ENCODE measurements around the gene SLIT3. TPM values are rescaled to one million over a fixed set of nuclear protein-coding genes. Genes with fewer than 3 reads are reported as not detected.

SLIT3 gene
- total and polyA plus RNA-seq, 10 of the 15 experiments (the other 5 are each of a cell fraction or from before 2014, with no cell fraction given) = 0.05 TPM; not detected in 9

GRCh38 chr5:168858994-168859393, 441.9 kb downstream of the SLIT3 start:
- WGBS (ENCODE audit: insufficient coverage, insufficient replicate concordance, low lambda C conversion rate, missing lambda C conversion rate) = 6% methylated on average over 6 of the region's 6 CpGs
- no peak for FAIRE-seq
- H3K9ac ChIP-seq (ENCODE audit: control insufficient read depth, insufficient read depth, low read length) = no peak overlapping the region
- in situ Hi-C loops (cut with MboI) = no loop called here
- no peak overlapping the region for H3K27ac ChIP-seq (ENCODE audit: control insufficient read depth, insufficient read depth)
- H3K36me3 ChIP-seq (ENCODE audit: control insufficient read depth in 2 of 2, insufficient read depth in 2 of 2, low read length in 1 of 2) = no peaks in the 10 kb centered on the region
- no peak overlapping the region for H3K4me3 ChIP-seq
- H2AFZ ChIP-seq (ENCODE audit: control insufficient read depth, low read depth, low read length) = no peak overlapping the region
- no peaks in the 10 kb centered on the region for H3K4me1 ChIP-seq (ENCODE audit: control insufficient read depth, insufficient read depth, low read length)
- no peak for DNase-seq (ENCODE audit: low read depth, low spot score)
- no peaks in the 10 kb centered on the region for H3K79me2 ChIP-seq (ENCODE audit: control insufficient read depth, insufficient read depth, low read length)
- ChIA-PET CTCF (no interaction called here), SMC1A (ENCODE audit: uncharacterized antibody, unreplicated experiment) (no interaction called here), POLR2A (no interaction called here), RAD21 (ENCODE audit: unreplicated experiment) (no interaction called here)
- BruUV-seq (replicated peaks) = no TSS peak
- no peak overlapping the region for H3K4me2 ChIP-seq (ENCODE audit: control insufficient read depth, insufficient read depth)
- no peaks in the 10 kb centered on the region for H3K9me3 ChIP-seq (replicated peaks; ENCODE audit: control insufficient read depth, insufficient read depth, low read length)
- no peaks in the 10 kb centered on the region for H4K20me1 ChIP-seq (ENCODE audit: control insufficient read depth, insufficient read depth)
- ATAC-seq = no peak
- peaks cover 0 to 3% of the 10 kb centered on the region in 2 experiments; a peak in 1 of 4 replicates for H3K27me3 ChIP-seq (replicated peaks in 1 of 2; ENCODE audit: control insufficient read depth in 2 of 2, insufficient read depth in 2 of 2, low read length in 1 of 2)
- intact Hi-C loops (cut with micrococcal nuclease; ENCODE audit: unreplicated experiment) = no loop called here
- no peak for TF ChIP-seq NR2C2 (IDR thresholded peaks at IDR 0.05; ENCODE audit: borderline replicate concordance, control insufficient read depth, insufficient read length, low read depth)
- no peak for TF ChIP-seq CUX1 (IDR thresholded peaks at IDR 0.05; ENCODE audit: insufficient replicate concordance, low read depth, low read length)
- no peak for TF ChIP-seq SREBF1 (IDR thresholded peaks at IDR 0.05; ENCODE audit: low read length)
- TF ChIP-seq, protein P1, sequence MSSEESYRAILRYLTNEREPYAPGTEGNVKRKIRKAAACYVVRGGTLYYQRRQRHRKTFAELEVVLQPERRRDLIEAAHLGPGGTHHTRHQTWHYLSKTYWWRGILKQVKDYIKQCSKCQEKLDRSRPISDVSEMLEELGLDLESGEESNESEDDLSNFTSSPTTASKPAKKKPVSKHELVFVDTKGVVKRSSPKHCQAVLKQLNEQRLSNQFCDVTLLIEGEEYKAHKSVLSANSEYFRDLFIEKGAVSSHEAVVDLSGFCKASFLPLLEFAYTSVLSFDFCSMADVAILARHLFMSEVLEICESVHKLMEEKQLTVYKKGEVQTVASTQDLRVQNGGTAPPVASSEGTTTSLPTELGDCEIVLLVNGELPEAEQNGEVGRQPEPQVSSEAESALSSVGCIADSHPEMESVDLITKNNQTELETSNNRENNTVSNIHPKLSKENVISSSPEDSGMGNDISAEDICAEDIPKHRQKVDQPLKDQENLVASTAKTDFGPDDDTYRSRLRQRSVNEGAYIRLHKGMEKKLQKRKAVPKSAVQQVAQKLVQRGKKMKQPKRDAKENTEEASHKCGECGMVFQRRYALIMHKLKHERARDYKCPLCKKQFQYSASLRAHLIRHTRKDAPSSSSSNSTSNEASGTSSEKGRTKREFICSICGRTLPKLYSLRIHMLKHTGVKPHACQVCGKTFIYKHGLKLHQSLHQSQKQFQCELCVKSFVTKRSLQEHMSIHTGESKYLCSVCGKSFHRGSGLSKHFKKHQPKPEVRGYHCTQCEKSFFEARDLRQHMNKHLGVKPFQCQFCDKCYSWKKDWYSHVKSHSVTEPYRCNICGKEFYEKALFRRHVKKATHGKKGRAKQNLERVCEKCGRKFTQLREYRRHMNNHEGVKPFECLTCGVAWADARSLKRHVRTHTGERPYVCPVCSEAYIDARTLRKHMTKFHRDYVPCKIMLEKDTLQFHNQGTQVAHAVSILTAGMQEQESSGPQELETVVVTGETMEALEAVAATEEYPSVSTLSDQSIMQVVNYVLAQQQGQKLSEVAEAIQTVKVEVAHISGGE (CRISPR knock-in tag; IDR thresholded peaks at IDR 0.05) = no peak
- TF ChIP-seq, protein P2, sequence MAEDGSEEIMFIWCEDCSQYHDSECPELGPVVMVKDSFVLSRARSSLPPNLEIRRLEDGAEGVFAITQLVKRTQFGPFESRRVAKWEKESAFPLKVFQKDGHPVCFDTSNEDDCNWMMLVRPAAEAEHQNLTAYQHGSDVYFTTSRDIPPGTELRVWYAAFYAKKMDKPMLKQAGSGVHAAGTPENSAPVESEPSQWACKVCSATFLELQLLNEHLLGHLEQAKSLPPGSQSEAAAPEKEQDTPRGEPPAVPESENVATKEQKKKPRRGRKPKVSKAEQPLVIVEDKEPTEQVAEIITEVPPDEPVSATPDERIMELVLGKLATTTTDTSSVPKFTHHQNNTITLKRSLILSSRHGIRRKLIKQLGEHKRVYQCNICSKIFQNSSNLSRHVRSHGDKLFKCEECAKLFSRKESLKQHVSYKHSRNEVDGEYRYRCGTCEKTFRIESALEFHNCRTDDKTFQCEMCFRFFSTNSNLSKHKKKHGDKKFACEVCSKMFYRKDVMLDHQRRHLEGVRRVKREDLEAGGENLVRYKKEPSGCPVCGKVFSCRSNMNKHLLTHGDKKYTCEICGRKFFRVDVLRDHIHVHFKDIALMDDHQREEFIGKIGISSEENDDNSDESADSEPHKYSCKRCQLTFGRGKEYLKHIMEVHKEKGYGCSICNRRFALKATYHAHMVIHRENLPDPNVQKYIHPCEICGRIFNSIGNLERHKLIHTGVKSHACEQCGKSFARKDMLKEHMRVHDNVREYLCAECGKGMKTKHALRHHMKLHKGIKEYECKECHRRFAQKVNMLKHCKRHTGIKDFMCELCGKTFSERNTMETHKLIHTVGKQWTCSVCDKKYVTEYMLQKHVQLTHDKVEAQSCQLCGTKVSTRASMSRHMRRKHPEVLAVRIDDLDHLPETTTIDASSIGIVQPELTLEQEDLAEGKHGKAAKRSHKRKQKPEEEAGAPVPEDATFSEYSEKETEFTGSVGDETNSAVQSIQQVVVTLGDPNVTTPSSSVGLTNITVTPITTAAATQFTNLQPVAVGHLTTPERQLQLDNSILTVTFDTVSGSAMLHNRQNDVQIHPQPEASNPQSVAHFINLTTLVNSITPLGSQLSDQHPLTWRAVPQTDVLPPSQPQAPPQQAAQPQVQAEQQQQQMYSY (CRISPR knock-in tag; IDR thresholded peaks at IDR 0.05) = no peak
- TF ChIP-seq, protein P3, sequence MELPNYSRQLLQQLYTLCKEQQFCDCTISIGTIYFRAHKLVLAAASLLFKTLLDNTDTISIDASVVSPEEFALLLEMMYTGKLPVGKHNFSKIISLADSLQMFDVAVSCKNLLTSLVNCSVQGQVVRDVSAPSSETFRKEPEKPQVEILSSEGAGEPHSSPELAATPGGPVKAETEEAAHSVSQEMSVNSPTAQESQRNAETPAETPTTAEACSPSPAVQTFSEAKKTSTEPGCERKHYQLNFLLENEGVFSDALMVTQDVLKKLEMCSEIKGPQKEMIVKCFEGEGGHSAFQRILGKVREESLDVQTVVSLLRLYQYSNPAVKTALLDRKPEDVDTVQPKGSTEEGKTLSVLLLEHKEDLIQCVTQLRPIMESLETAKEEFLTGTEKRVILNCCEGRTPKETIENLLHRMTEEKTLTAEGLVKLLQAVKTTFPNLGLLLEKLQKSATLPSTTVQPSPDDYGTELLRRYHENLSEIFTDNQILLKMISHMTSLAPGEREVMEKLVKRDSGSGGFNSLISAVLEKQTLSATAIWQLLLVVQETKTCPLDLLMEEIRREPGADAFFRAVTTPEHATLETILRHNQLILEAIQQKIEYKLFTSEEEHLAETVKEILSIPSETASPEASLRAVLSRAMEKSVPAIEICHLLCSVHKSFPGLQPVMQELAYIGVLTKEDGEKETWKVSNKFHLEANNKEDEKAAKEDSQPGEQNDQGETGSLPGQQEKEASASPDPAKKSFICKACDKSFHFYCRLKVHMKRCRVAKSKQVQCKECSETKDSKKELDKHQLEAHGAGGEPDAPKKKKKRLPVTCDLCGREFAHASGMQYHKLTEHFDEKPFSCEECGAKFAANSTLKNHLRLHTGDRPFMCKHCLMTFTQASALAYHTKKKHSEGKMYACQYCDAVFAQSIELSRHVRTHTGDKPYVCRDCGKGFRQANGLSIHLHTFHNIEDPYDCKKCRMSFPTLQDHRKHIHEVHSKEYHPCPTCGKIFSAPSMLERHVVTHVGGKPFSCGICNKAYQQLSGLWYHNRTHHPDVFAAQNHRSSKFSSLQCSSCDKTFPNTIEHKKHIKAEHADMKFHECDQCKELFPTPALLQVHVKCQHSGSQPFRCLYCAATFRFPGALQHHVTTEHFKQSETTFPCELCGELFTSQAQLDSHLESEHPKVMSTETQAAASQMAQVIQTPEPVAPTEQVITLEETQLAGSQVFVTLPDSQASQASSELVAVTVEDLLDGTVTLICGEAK (IDR thresholded peaks at IDR 0.05; ENCODE audit: borderline replicate concordance) = no peak
